ENCODE results near the gene LRP2.

The LRP2 gene

DNA sequence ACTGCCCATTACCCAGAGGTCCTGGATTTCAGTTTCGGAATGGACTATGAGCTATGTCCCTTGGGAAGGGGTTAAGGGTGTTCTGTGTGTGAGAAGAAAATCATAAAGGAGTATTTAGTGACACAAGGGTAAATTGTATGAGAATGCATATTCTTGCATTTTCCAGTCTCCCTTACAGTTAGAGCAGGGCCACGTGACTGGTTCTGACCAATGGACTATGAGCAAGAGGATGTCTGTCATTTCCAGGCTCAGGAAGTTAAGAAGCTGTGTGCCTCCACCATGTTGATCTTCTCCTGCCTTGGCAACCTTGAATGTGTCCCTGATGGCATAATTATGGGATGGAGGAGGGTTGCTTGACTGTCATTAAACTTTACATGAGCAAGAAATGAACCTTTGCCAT is 198.0 kb downstream of the LRP2 start:
- Histone ChIP-seq H3K4me1 (ENCODE audit: control insufficient read depth, insufficient read depth, low read length) (no peaks in the 10 kb centered on the region), H3K36me3 (ENCODE audit: control insufficient read depth in 2 of 2, insufficient read depth in 1 of 2, low read length in 2 of 2) (peaks cover 0 to 53% of the 10 kb centered on the region in 2 experiments; a peak in 1 of 3 replicates), H3K4me3 (ENCODE audit: low read depth, low read length) (no peak overlapping the region), H3K27ac (ENCODE audit: extremely low read depth, low read depth, low read length) (no peak overlapping the region), H3K9me3 (ENCODE audit: control insufficient read depth, insufficient read depth, low read depth, low read length) (no peaks in the 10 kb centered on the region)
- ChIA-PET POLR2A (no interaction called here), CTCF (interaction anchor here (0.8 kb wide), 1 partner anchor 22 kb away, joined by 3 read pairs; no protein-coding TSS in a partner anchor)
- TF ChIP-seq ZIC2 (tag by site-specific recombination; IDR thresholded peaks at IDR 0.05) (no peak), ZNF138 (tag by site-specific recombination; IDR thresholded peaks at IDR 0.05; ENCODE audit: borderline replicate concordance) (no peak), ZBTB1 (tag by site-specific recombination; IDR thresholded peaks at IDR 0.05) (no peak), ZNF571 (tag by site-specific recombination; IDR thresholded peaks at IDR 0.05) (no peak), ZSCAN16 (tag by site-specific recombination; IDR thresholded peaks at IDR 0.05) (no peak), ZNF707 (tag by site-specific recombination; IDR thresholded peaks at IDR 0.05) (no peak), ZNF610 (tag by site-specific recombination; IDR thresholded peaks at IDR 0.05; ENCODE audit: borderline replicate concordance) (no peak), ZNF514 (tag by site-specific recombination; IDR thresholded peaks at IDR 0.05) (no peak), SCRT1 (tag by site-specific recombination; IDR thresholded peaks at IDR 0.05; ENCODE audit: borderline replicate concordance) (no peak), ZNF16 (tag by site-specific recombination; IDR thresholded peaks at IDR 0.05; ENCODE audit: low read depth) (no peak), ZBTB26 (tag by site-specific recombination; optimal IDR thresholded peaks at IDR 0.05) (no peak), ZSCAN30 (tag by site-specific recombination; IDR thresholded peaks at IDR 0.05) (no peak), REPIN1 (tag by site-specific recombination; IDR thresholded peaks at IDR 0.05; ENCODE audit: low read depth) (no peak), ZNF837 (tag by site-specific recombination; IDR thresholded peaks at IDR 0.05) (no peak), ZXDB (tag by site-specific recombination; IDR thresholded peaks at IDR 0.05) (no peak), ZNF148 (tag by site-specific recombination; IDR thresholded peaks at IDR 0.05; ENCODE audit: borderline replicate concordance) (no peak), ZNF596 (tag by site-specific recombination; IDR thresholded peaks at IDR 0.05) (no peak), ZNF2 (tag by site-specific recombination; IDR thresholded peaks at IDR 0.05) (no peak)
- TF ChIP-seq, protein P1, sequence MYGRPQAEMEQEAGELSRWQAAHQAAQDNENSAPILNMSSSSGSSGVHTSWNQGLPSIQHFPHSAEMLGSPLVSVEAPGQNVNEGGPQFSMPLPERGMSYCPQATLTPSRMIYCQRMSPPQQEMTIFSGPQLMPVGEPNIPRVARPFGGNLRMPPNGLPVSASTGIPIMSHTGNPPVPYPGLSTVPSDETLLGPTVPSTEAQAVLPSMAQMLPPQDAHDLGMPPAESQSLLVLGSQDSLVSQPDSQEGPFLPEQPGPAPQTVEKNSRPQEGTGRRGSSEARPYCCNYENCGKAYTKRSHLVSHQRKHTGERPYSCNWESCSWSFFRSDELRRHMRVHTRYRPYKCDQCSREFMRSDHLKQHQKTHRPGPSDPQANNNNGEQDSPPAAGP (tag by site-specific recombination; IDR thresholded peaks at IDR 0.05): no peak

- no peak overlapping the region for H3K27ac ChIP-seq (ENCODE audit: extremely low read depth, low read depth, low read length)
- POLR2A ChIA-PET: no interaction called here
- H3K4me3 ChIP-seq (ENCODE audit: low read depth, low read length): no peak overlapping the region
- H3K9me3 ChIP-seq (ENCODE audit: control insufficient read depth, insufficient read depth, low read depth, low read length): no peaks in the 10 kb centered on the region
- TF ChIP-seq IKZF3 (tag by site-specific recombination; IDR thresholded peaks at IDR 0.05) (no peak), ZNF704 (tag by site-specific recombination; IDR thresholded peaks at IDR 0.05) (no peak)
- no peaks in the 10 kb centered on the region for H3K4me1 ChIP-seq (ENCODE audit: control insufficient read depth, insufficient read depth, low read length)
- CTCF ChIA-PET: no interaction called here
- H3K36me3 ChIP-seq (ENCODE audit: control insufficient read depth in 2 of 2, insufficient read depth in 1 of 2, low read length in 2 of 2): peaks cover 0 to 43% of the 10 kb centered on the region in 2 experiments; a peak in 1 of 3 replicates
Measured at GRCh38 chr2:169162613-169163012, 199.7 kb downstream of the LRP2 start.

All from HEK293 (cell line).